ENCODE measurements around the gene PHF21A.

The PHF21A gene

GRCh38 chr11:46075168-46075567 is 46.1 kb downstream of the PHF21A start:
- no peak for DNase-seq (ENCODE audit: low read depth)

GRCh38 chr11:46073632-46074031 is 47.6 kb downstream of the PHF21A start:
- no peak for DNase-seq (ENCODE audit: low read depth)

GRCh38 chr11:46072172-46072964 is 48.9 kb downstream of the PHF21A start:
- no peak for DNase-seq (ENCODE audit: low read depth)

- DNase-seq (ENCODE audit: low read depth), result no peak
Observed at GRCh38 chr11:46071091-46071490, 50.2 kb downstream of the PHF21A start.

GRCh38 chr11:46069595-46069994 is 51.7 kb downstream of the PHF21A start:
- no peak for DNase-seq (ENCODE audit: low read depth)

GRCh38 chr11:46066335-46066734 is 54.9 kb downstream of the PHF21A start:
- no peak for DNase-seq (ENCODE audit: low read depth)

GRCh38 chr11:46065681-46066080 is 55.6 kb downstream of the PHF21A start:
- no peak for DNase-seq (ENCODE audit: low read depth)

- no peak for DNase-seq (ENCODE audit: low read depth)
Observed at GRCh38 chr11:46064221-46064620, 57.0 kb downstream of the PHF21A start.

GRCh38 chr11:46063138-46063537 is 58.1 kb downstream of the PHF21A start:
- no peak for DNase-seq (ENCODE audit: low read depth)

GRCh38 chr11:46060013-46060412 is 61.2 kb downstream of the PHF21A start:
- DNase-seq (ENCODE audit: low read depth), result no peak

GRCh38 chr11:46057489-46057888 is 63.8 kb downstream of the PHF21A start:
- no peak for DNase-seq (ENCODE audit: low read depth)

- DNase-seq (ENCODE audit: low read depth), result no peak
Observed at GRCh38 chr11:46055371-46055770, 65.9 kb downstream of the PHF21A start.

- DNase-seq (ENCODE audit: low read depth), result no peak
Observed at GRCh38 chr11:46051102-46051501, 70.2 kb downstream of the PHF21A start.

- no peak for DNase-seq (ENCODE audit: low read depth)
Observed at GRCh38 chr11:46050662-46051061, 70.6 kb downstream of the PHF21A start.

GRCh38 chr11:46050003-46050461 is 71.2 kb downstream of the PHF21A start:
- no peak for DNase-seq (ENCODE audit: low read depth)

- DNase-seq (ENCODE audit: low read depth), result no peak
Observed at GRCh38 chr11:46049325-46049897, 71.8 kb downstream of the PHF21A start.

GRCh38 chr11:46048198-46048597 is 73.1 kb downstream of the PHF21A start:
- no peak for DNase-seq (ENCODE audit: low read depth)

- DNase-seq (ENCODE audit: low read depth), result no peak
Observed at GRCh38 chr11:46047520-46047919, 73.7 kb downstream of the PHF21A start.

- no peak for DNase-seq (ENCODE audit: low read depth)
Observed at GRCh38 chr11:46045811-46046210, 75.4 kb downstream of the PHF21A start.

- DNase-seq (ENCODE audit: low read depth), result no peak
Observed at GRCh38 chr11:46044601-46045000, 76.7 kb downstream of the PHF21A start.

- no peak for DNase-seq (ENCODE audit: low read depth)
Observed at GRCh38 chr11:46039990-46040389, 81.3 kb downstream of the PHF21A start.

- DNase-seq (ENCODE audit: low read depth), result no peak
Observed at GRCh38 chr11:46038529-46038928, 82.7 kb downstream of the PHF21A start.

- DNase-seq (ENCODE audit: low read depth), result no peak
Observed at GRCh38 chr11:46036969-46037368, 84.3 kb downstream of the PHF21A start.

- no peak for DNase-seq (ENCODE audit: low read depth)
Observed at GRCh38 chr11:46036009-46036408, 85.2 kb downstream of the PHF21A start.
